ENCODE data around the gene REEP6. TPM values are rescaled to one million over a fixed set of nuclear protein-coding genes. Genes with fewer than 3 reads are reported as not detected.
"Not testable (repeated sequence)": the region's sequence is repeated elsewhere in the genome, so short reads cannot be mapped to it uniquely, and the experiment has no call there.

Gene REEP6
- total RNA-seq, 1 donor from 2014 or later: 16.6 TPM

- peaks cover 8% of the 10 kb centered on the region for H3K27me3 Mint-ChIP-seq
- DNase-seq (ENCODE audit: low spot score, unreplicated experiment): no peak
- no peaks in the 10 kb centered on the region for H3K36me3 Mint-ChIP-seq (ENCODE audit: insufficient read depth)
- H3K9me3 Mint-ChIP-seq (ENCODE audit: low read depth): no peaks in the 10 kb centered on the region
- no peak overlapping the region for H3K27ac Mint-ChIP-seq
- TF ChIP-seq CTCF (IDR thresholded peaks at IDR 0.05; ENCODE audit: unreplicated experiment): no peak
- no peaks in the 10 kb centered on the region for H3K4me1 Mint-ChIP-seq (ENCODE audit: low read depth)
- H3K4me3 Mint-ChIP-seq (ENCODE audit: low read depth): no peak overlapping the region
These were observed 42.6 kb downstream of the REEP6 start for GRCh38 chr19:1533510-1534150.

- no peaks in the 10 kb centered on the region for H3K4me1 Mint-ChIP-seq (ENCODE audit: low read depth)
- H3K27me3 Mint-ChIP-seq: peaks cover 7% of the 10 kb centered on the region
- no peak overlapping the region for H3K4me3 Mint-ChIP-seq (ENCODE audit: low read depth)
- no peaks in the 10 kb centered on the region for H3K36me3 Mint-ChIP-seq (ENCODE audit: insufficient read depth)
- no peaks in the 10 kb centered on the region for H3K9me3 Mint-ChIP-seq (ENCODE audit: low read depth)
- no peak for TF ChIP-seq CTCF (IDR thresholded peaks at IDR 0.05; ENCODE audit: unreplicated experiment)
- no peak for DNase-seq (ENCODE audit: low spot score, unreplicated experiment)
- no peak overlapping the region for H3K27ac Mint-ChIP-seq
These were observed 44.0 kb downstream of the REEP6 start for GRCh38 chr19:1534972-1535371.

GRCh38 chr19:1535699-1536098 lies 44.7 kb downstream of the REEP6 start:
- H3K27me3 Mint-ChIP-seq; H3K27ac Mint-ChIP-seq; H3K4me1 Mint-ChIP-seq (ENCODE audit: low read depth); DNase-seq (ENCODE audit: low spot score, unreplicated experiment); H3K9me3 Mint-ChIP-seq (ENCODE audit: low read depth); H3K36me3 Mint-ChIP-seq (ENCODE audit: insufficient read depth); H3K4me3 Mint-ChIP-seq (ENCODE audit: low read depth): not testable (repeated sequence)

- no peak for TF ChIP-seq CTCF (IDR thresholded peaks at IDR 0.05; ENCODE audit: unreplicated experiment)
- no peak for DNase-seq (ENCODE audit: low spot score, unreplicated experiment)
- H3K27ac Mint-ChIP-seq: no peak overlapping the region
- H3K27me3 Mint-ChIP-seq: peaks cover 22% of the 10 kb centered on the region
- no peaks in the 10 kb centered on the region for H3K9me3 Mint-ChIP-seq (ENCODE audit: low read depth)
- H3K36me3 Mint-ChIP-seq (ENCODE audit: insufficient read depth): no peaks in the 10 kb centered on the region
- no peak overlapping the region for H3K4me3 Mint-ChIP-seq (ENCODE audit: low read depth)
- H3K4me1 Mint-ChIP-seq (ENCODE audit: low read depth): no peaks in the 10 kb centered on the region
These were observed 48.0 kb downstream of the REEP6 start for GRCh38 chr19:1538978-1539377.

- H3K27me3 Mint-ChIP-seq: peaks cover 26% of the 10 kb centered on the region
- not testable (repeated sequence) for H3K4me3 Mint-ChIP-seq (ENCODE audit: low read depth); H3K27ac Mint-ChIP-seq; H3K9me3 Mint-ChIP-seq (ENCODE audit: low read depth); H3K36me3 Mint-ChIP-seq (ENCODE audit: insufficient read depth); DNase-seq (ENCODE audit: low spot score, unreplicated experiment); H3K4me1 Mint-ChIP-seq (ENCODE audit: low read depth)
These were observed 48.8 kb downstream of the REEP6 start for GRCh38 chr19:1539749-1540148.

GRCh38 chr19:1540365-1540925 lies 49.5 kb downstream of the REEP6 start:
- no peaks in the 10 kb centered on the region for H3K4me1 Mint-ChIP-seq (ENCODE audit: low read depth)
- TF ChIP-seq CTCF (IDR thresholded peaks at IDR 0.05; ENCODE audit: unreplicated experiment): no peak
- H3K36me3 Mint-ChIP-seq (ENCODE audit: insufficient read depth): no peaks in the 10 kb centered on the region
- H3K4me3 Mint-ChIP-seq (ENCODE audit: low read depth): no peak overlapping the region
- no peak for DNase-seq (ENCODE audit: low spot score, unreplicated experiment)
- peaks cover 26% of the 10 kb centered on the region for H3K27me3 Mint-ChIP-seq
- H3K27ac Mint-ChIP-seq: no peak overlapping the region
- H3K9me3 Mint-ChIP-seq (ENCODE audit: low read depth): no peaks in the 10 kb centered on the region

Other genes with a start within 250 kb of the REEP6 start
- 107 and 117 TPM in 2 replicates for gene ATP5F1D, start 249.4 kb upstream of the REEP6 start, total RNA-seq
- gene MIDN, start 242.6 kb upstream of the REEP6 start, total RNA-seq: 187 and 193 TPM in 2 replicates
- 462 and 465 TPM in 2 replicates for gene CIRBP, start 221.8 kb upstream of the REEP6 start, total RNA-seq
- gene FAM174C, start 215.7 kb upstream of the REEP6 start, total RNA-seq: 30.0 and 31.8 TPM in 2 replicates
- gene EFNA2, start 205.3 kb upstream of the REEP6 start, total RNA-seq: 23.8 and 26.5 TPM in 2 replicates
- gene NDUFS7, start 107.3 kb upstream of the REEP6 start, total RNA-seq: 56.8 and 62.4 TPM in 2 replicates
- gene GAMT, start 89.6 kb upstream of the REEP6 start, total RNA-seq: 47.0 and 48.5 TPM in 2 replicates
- 131 and 136 TPM in 2 replicates for gene DAZAP1, start 83.6 kb upstream of the REEP6 start, total RNA-seq
- 917 and 938 TPM in 2 replicates for gene RPS15, start 52.8 kb upstream of the REEP6 start, total RNA-seq
- 5.2 and 5.8 TPM in 2 replicates for gene APC2, start 41.1 kb upstream of the REEP6 start, total RNA-seq
- gene C19orf25, start 12.0 kb upstream of the REEP6 start, total RNA-seq: 31.3 and 36.0 TPM in 2 replicates
- gene PCSK4, start 831 bp upstream of the REEP6 start, total RNA-seq: 32.9 and 37.7 TPM in 2 replicates
- 2.3 and 4.8 TPM in 2 replicates for gene ADAMTSL5, start 21.8 kb downstream of the REEP6 start, total RNA-seq
- gene PLK5, start 32.9 kb downstream of the REEP6 start, total RNA-seq: 0.26 and 0.38 TPM in 2 replicates
- gene MEX3D, start 77.1 kb downstream of the REEP6 start, total RNA-seq: 119 and 124 TPM in 2 replicates
- gene MBD3, start 101.7 kb downstream of the REEP6 start, total RNA-seq: 131 and 133 TPM in 2 replicates
- 156 and 171 TPM in 2 replicates for gene UQCR11, start 114.3 kb downstream of the REEP6 start, total RNA-seq
- 318 and 334 TPM in 2 replicates for gene TCF3, start 161.4 kb downstream of the REEP6 start, total RNA-seq